Activated naive CD4-positive, alpha-beta T cell treated with anti-CD3 and anti-CD28 coated beads for 36 hours (primary cell): Measurements from ENCODE around the gene RNMT. TPM values are rescaled to one million over a fixed set of nuclear protein-coding genes. Genes with fewer than 3 reads are reported as not detected.
"Not testable (repeated sequence)": the region's sequence is repeated elsewhere in the genome, so short reads cannot be mapped to it uniquely, and the experiment has no call there.

ENCODE experiments used
- CTCF ChIA-PET: fragments of 350-600 bp; sonication (Branson Sonifier 250); formaldehyde crosslinking; loops from one replicate; lab custom pipeline; 2021; ENCODE audit warnings: antibody characterized with exemption; lab: Charles Lee
- DNase-seq: peaks from one replicate; pipeline ENCODE4 v3.0.0-alpha.2; 2020
- H3K27ac Mint-ChIP-seq: one replicate; pipeline ENCODE4 v1.8.0; 2021; ENCODE audit warnings: mild to moderate bottlenecking, mixed read lengths
- H3K27me3 Mint-ChIP-seq: one replicate; pipeline ENCODE4 v1.8.0; 2021; ENCODE audit warnings: low read depth, mixed read lengths
- H3K36me3 Mint-ChIP-seq: one replicate; pipeline ENCODE4 v1.8.0; 2021; ENCODE audit warnings: low read depth, mixed read lengths
- H3K4me1 Mint-ChIP-seq: one replicate; pipeline ENCODE4 v1.8.0; 2021; ENCODE audit warnings: low read depth, mixed read lengths
- H3K4me3 Mint-ChIP-seq: one replicate; pipeline ENCODE4 v1.8.0; 2021; ENCODE audit warnings: mild to moderate bottlenecking, moderate library complexity, mixed read lengths
- H3K9me3 Mint-ChIP-seq: one replicate; pipeline ENCODE4 v1.8.0; 2021; ENCODE audit warnings: mixed read lengths
- intact Hi-C: fragments of 100-400 bp; cut with micrococcal nuclease; formaldehyde crosslinking; loops from one replicate; pipeline ENCODE4 v1.15.1; 2023
- total RNA-seq, 2 experiments: library from RNA; stranded (reverse); gene quantifications; one replicate each; pipeline ENCODE4 v1.2.3, GENCODE V29; 2021

Gene RNMT
- total RNA-seq = 10 to 100 TPM; 25.2 to 27.4 TPM

DNA sequence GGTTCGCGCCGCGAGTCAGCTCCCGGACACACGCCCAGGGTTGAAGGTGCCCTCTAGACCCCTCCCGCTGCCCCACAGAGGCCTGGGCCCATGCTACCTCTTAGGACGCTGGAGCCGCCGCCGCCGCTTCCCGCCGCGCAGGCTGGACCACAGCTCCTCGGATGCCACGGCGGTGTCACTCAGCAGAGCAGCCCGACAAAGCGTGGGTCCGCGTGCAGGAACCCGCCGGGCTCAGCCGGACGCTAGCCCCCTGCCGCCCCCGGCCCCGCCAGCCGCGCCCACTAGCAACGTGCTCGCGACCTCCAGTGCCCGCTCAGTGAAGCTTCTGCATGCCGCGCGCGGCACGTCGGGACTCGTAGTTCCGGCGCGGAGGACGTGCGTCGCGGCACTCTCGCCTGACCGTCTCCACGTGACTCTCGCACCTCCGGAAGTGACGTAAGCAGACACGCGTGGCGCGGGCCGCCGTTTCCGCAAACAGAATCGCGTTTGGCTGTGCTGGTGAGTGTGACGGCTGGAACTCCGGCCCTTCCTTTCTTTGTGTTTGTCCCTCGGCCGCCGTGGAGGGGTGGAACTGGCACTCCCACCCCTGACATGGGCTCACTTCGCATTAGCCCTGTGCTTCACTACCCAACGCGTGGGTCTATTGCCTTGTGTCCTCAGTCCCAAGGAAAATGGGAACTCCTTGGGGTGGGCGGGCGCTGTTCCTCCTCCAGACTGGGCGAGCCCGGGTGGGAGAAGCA is at the start of gene RNMT, which contains the start of gene FAM210A:
Gene RNMT, plus strand, starts transcription at position 442 of the 740 bp plus-strand sequence. CDS start 4,845 bp downstream, outside the sequence.
Gene FAM210A, minus strand, starts transcription at position 327 of the 740 bp plus-strand sequence. CDS start 44,481 bp downstream, outside the sequence.
- peaks cover 46% of the 10 kb centered on the region for H3K4me1 Mint-ChIP-seq
- CTCF ChIA-PET = interaction anchor here (0.6 to 2.1 kb wide), 3 partner anchors 13 to 266 kb away, joined by 3 to 6 read pairs (median 3); no protein-coding TSS in a partner anchor
- DNase-seq = peak; percentile 96
- H3K27me3 Mint-ChIP-seq = no peaks in the 10 kb centered on the region
- peaks cover 5% of the 10 kb centered on the region for H3K36me3 Mint-ChIP-seq
- H3K27ac Mint-ChIP-seq = peak within 1 kb of the TSS; percentile 89
- H3K9me3 Mint-ChIP-seq = no peaks in the 10 kb centered on the region
- intact Hi-C loops = loop anchor here (1.0 to 10.0 kb wide), 11 partner anchors 52 to 1024 kb away; partner anchors contain the start of genes CEP76, PSMG2, PTPN2 and ZNF519
- peak within 1 kb of the TSS; percentile 91 for H3K4me3 Mint-ChIP-seq

DNA sequence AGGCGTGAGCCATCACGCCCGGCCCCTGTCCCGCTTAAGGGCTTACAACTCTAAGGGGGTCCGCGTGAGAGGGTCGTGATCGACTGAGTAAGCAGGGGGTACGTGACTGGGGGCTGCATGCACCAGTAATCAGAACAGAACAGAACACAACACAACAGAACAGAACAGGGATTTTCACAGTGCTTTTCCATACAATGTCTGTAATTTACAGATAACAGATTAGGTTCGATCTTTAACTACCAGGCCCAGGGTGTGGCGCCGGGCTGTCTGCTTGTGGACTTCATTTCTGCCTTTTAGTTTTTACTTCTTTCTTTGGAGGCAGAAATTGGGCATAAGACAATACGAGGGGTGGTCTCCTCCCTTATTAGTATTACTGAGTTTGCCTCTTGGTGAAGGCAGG is 49.1 kb upstream of the RNMT start:
- intact Hi-C loops = loop anchor here (10.0 kb wide), 1 partner anchor 47 kb away; the partner anchor contains the start of genes FAM210A and RNMT
- DNase-seq, H3K4me3 Mint-ChIP-seq, H3K27ac Mint-ChIP-seq, H3K9me3 Mint-ChIP-seq, H3K36me3 Mint-ChIP-seq, H3K27me3 Mint-ChIP-seq: not testable (repeated sequence)
- peaks cover 15% of the 10 kb centered on the region for H3K4me1 Mint-ChIP-seq
- CTCF ChIA-PET = interaction anchor here (0.7 kb wide), 2 partner anchors 9 to 185 kb away, joined by 3 to 5 read pairs; no protein-coding TSS in a partner anchor

DNA sequence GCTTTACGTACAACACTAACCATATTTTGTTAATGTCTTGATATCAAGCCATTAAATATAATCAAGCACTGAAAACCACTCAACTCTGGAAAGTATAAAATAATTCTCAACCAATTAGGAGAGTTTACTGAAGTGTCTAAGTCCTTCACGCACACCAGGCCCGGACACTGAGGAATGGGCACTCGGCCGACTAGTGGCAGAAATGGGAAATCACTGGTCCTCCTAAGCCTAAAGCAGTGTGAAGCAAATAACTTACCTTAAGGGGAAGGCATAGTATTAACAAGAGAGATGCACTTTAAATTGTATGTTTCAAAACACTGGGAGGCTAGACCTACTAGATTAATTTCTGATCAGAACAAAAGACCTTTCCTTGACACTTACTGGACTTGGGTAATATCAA is 45.9 kb upstream of the RNMT start:
- H3K27ac Mint-ChIP-seq = no peak overlapping the region
- no peak overlapping the region for H3K4me3 Mint-ChIP-seq
- no peaks in the 10 kb centered on the region for H3K27me3 Mint-ChIP-seq
- H3K36me3 Mint-ChIP-seq = peaks cover 7% of the 10 kb centered on the region
- CTCF ChIA-PET = interaction anchor here (0.9 kb wide), 1 partner anchor 465 kb away, joined by 3 read pairs; no protein-coding TSS in a partner anchor
- intact Hi-C loops = no loop called here
- H3K9me3 Mint-ChIP-seq = no peaks in the 10 kb centered on the region
- peak; percentile 17 for DNase-seq
- peaks cover 15% of the 10 kb centered on the region for H3K4me1 Mint-ChIP-seq

- Mint-ChIP-seq H3K27ac (no peak overlapping the region), H3K4me3 (no peak overlapping the region), H3K27me3 (no peaks in the 10 kb centered on the region), H3K36me3 (peaks cover 7% of the 10 kb centered on the region), H3K4me1 (peaks cover 16% of the 10 kb centered on the region), H3K9me3 (no peaks in the 10 kb centered on the region)
- intact Hi-C loops = no loop called here
- CTCF ChIA-PET = interaction anchor here (1.5 kb wide), 1 partner anchor 124 kb away, joined by 4 read pairs; no protein-coding TSS in a partner anchor
- DNase-seq = no peak
Observed at GRCh38 chr18:13681701-13682100, 44.8 kb upstream of the RNMT start.

DNA sequence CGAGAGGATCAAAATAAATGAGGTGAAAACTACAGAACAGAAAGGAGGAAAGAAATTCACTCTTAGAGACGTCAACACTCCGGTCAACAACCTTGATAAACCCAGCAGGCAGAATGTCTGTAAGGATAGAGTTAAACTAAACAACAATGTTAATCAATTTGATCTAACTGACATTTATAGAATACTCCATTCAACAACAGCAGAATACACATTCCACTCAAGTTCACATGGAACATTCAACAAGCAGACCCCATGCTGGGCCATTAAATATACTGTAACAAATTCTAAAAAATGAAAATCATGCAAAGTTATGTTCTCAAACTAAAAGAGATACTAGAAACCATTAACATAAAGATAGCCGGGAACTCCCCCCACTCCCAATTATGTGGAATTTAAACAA is 41.9 kb upstream of the RNMT start:
- H3K4me1 Mint-ChIP-seq = peaks cover 7% of the 10 kb centered on the region
- intact Hi-C loops = no loop called here
- DNase-seq = no peak
- H3K27me3 Mint-ChIP-seq = no peaks in the 10 kb centered on the region
- H3K4me3 Mint-ChIP-seq = no peak overlapping the region
- H3K9me3 Mint-ChIP-seq = no peaks in the 10 kb centered on the region
- no peak overlapping the region for H3K27ac Mint-ChIP-seq
- CTCF ChIA-PET = no interaction called here
- peaks cover 11% of the 10 kb centered on the region for H3K36me3 Mint-ChIP-seq

DNA sequence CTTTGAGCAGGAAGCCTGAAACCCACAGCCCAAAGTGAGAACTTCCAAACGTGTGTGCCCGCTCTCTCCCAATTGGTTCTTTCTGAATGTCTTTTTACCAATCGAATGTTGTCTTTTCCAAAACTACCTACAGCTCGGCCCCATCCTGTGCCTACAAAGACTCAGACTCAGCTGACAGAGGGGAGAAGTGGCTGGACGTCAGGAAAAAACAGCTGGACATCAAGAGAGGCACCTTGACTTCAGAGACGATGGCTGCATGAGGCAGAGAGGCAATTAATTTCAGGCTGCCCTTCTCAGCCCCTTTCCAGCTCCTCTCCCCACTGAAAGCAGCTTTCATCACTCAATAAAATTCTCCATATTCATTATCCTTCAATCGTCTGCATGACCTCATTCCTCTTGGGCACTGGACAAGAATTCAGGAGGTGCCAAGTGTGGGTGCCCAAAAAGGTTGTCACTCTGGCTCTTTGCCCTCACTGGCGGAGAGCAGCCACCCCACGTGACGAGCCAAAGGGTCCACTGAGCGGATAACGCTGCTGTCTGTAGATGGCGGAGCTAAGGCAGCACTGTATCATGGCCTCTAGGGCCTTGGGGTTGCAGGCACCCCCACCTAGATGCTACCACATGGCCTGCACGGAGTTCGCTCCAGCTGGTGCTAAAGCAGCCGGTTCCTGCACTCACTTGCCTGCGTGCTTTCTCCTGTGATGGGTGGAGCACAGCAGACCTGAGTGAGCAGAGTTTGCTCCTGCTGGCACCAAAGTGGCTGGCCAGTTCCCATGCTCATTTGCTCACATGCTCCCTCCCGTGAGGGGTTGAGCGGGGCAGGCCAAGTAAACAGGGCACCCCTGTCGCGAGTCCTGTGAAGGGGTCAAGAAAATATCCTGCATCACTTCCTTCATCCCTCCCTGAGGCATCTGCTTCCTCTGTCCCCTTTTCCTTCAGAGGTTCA is 38.0 kb upstream of the RNMT start:
- CTCF ChIA-PET = interaction anchor here (0.6 kb wide), 1 partner anchor 34 kb away, joined by 3 read pairs; no protein-coding TSS in a partner anchor
- Mint-ChIP-seq H3K36me3 (peaks cover 9% of the 10 kb centered on the region), H3K4me3 (no peak overlapping the region), H3K27me3 (no peaks in the 10 kb centered on the region), H3K9me3 (peaks cover 9% of the 10 kb centered on the region), H3K4me1 (peaks cover 15% of the 10 kb centered on the region), H3K27ac (no peak overlapping the region)
- intact Hi-C loops = no loop called here
- no peak for DNase-seq

GRCh38 chr18:13690060-13690459 is 36.4 kb upstream of the RNMT start:
- H3K4me3 Mint-ChIP-seq = not testable (repeated sequence)
- peaks cover 13% of the 10 kb centered on the region for H3K9me3 Mint-ChIP-seq

GRCh38 chr18:13695337-13695736 is 31.1 kb upstream of the RNMT start:
- peaks cover 26% of the 10 kb centered on the region for H3K36me3 Mint-ChIP-seq

More at GRCh38 chr18:13690060-13690459, 36.4 kb upstream of the RNMT start:
- H3K27ac Mint-ChIP-seq, H3K27me3 Mint-ChIP-seq, DNase-seq, intact Hi-C loops: not testable (repeated sequence)
- Mint-ChIP-seq H3K4me1 (peaks cover 15% of the 10 kb centered on the region), H3K36me3 (peaks cover 11% of the 10 kb centered on the region)
- CTCF ChIA-PET = interaction anchor here (1.2 kb wide), 1 partner anchor 10 kb away, joined by 3 read pairs; no protein-coding TSS in a partner anchor

DNA sequence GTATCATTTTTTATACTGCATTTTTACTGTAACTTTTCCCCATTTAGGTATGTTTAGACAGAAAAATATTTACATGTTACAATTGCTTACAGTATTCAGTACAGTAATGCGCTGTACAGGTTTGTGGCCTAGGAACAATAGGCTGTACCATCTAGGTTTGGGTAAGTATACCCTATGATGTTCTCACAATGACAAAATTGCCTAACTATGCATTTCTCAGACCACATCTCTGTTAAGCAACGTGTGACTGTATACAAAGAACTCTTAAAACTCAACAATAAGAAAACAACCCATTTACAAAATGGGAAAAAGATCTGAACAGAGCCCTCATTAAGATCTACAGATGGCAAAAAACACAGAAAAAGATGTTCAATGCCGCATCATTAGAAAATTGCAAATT is 29.5 kb upstream of the RNMT start:
- H3K4me3 Mint-ChIP-seq = no peak overlapping the region
- intact Hi-C loops = no loop called here
- peaks cover 10% of the 10 kb centered on the region for H3K4me1 Mint-ChIP-seq
- peaks cover 31% of the 10 kb centered on the region for H3K9me3 Mint-ChIP-seq
- no peaks in the 10 kb centered on the region for H3K27me3 Mint-ChIP-seq
- H3K27ac Mint-ChIP-seq = no peak overlapping the region
- DNase-seq = no peak
- H3K36me3 Mint-ChIP-seq = peaks cover 35% of the 10 kb centered on the region
- CTCF ChIA-PET = no interaction called here

More at GRCh38 chr18:13695337-13695736, 31.1 kb upstream of the RNMT start:
- H3K27ac Mint-ChIP-seq, CTCF ChIA-PET, H3K27me3 Mint-ChIP-seq, intact Hi-C loops, DNase-seq, H3K4me3 Mint-ChIP-seq: not testable (repeated sequence)
- Mint-ChIP-seq H3K9me3 (peaks cover 23% of the 10 kb centered on the region), H3K4me1 (peaks cover 12% of the 10 kb centered on the region)

DNA sequence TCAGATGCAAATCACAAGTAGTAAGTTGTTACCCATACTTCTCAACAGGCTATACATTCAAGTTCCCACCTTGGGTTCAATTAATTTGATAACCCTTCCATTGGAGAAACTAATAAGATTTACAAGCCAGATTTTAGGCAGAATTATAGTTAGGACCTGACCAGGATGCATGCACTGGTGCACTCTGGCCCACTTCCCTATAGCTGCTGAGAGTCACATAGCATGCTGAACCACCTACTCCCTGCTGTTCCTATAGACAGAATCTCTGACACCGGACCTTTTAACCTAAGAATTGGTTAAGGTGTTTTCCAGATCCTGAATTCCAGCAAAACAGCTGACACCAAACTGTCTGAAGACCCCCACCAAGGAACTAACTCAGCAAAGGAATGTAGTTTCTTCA is 26.3 kb upstream of the RNMT start:
- CTCF ChIA-PET = interaction anchor here (1.1 kb wide), 1 partner anchor 10 kb away, joined by 3 read pairs; no protein-coding TSS in a partner anchor
- peaks cover 4% of the 10 kb centered on the region for H3K4me1 Mint-ChIP-seq
- peaks cover 46% of the 10 kb centered on the region for H3K36me3 Mint-ChIP-seq
- no peak for DNase-seq
- H3K27ac Mint-ChIP-seq = no peak overlapping the region
- no peaks in the 10 kb centered on the region for H3K27me3 Mint-ChIP-seq
- intact Hi-C loops = no loop called here
- H3K9me3 Mint-ChIP-seq = peaks cover 41% of the 10 kb centered on the region
- no peak overlapping the region for H3K4me3 Mint-ChIP-seq

GRCh38 chr18:13703899-13704298 is 22.6 kb upstream of the RNMT start:
- CTCF ChIA-PET = no interaction called here
- Mint-ChIP-seq H3K4me1 (no peaks in the 10 kb centered on the region), H3K9me3 (peaks cover 40% of the 10 kb centered on the region), H3K27ac (no peak overlapping the region), H3K36me3 (peaks cover 47% of the 10 kb centered on the region), H3K27me3 (no peaks in the 10 kb centered on the region), H3K4me3 (no peak overlapping the region)
- intact Hi-C loops = no loop called here
- no peak for DNase-seq

DNA sequence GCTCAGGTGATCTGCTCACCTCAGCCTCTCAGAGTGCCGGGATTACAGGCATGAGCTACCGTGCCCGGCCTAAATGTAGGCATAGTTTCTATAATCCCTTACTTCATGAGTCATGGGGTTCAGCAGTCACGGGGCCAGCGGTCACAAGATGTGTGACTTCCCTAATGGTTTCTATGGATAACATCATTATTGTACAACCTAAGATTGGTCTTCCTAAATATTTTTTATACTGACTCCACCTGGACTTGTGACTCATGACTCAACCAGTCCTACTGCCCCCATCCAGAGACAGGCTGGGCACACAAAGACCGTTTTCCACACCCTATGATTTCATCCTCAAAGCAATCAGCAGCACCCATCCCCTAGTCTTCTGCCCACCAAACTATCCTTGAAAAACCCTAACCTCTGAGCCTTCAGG is 16.1 kb upstream of the RNMT start:
- Mint-ChIP-seq H3K9me3 (peaks cover 3% of the 10 kb centered on the region), H3K27me3 (no peaks in the 10 kb centered on the region), H3K4me3 (no peak overlapping the region), H3K4me1 (no peaks in the 10 kb centered on the region), H3K36me3 (peaks cover 24% of the 10 kb centered on the region), H3K27ac (no peak overlapping the region)
- intact Hi-C loops = no loop called here
- CTCF ChIA-PET = no interaction called here
- DNase-seq = no peak
